Omental fat pad (tissue), 4 donors: ENCODE results near the gene TCF4. TPM values are rescaled to one million over a fixed set of nuclear protein-coding genes. Genes with fewer than 3 reads are reported as not detected.

Experiments used
- ATAC-seq: fragments of 150-250 bp; one replicate; pipeline ENCODE4 v1.9.1; 2016; ENCODE audit warnings: mild to moderate bottlenecking, moderate library complexity; ENCODE audit not compliant: low FRiP score
- DNase-seq: peaks from one replicate; pipeline ENCODE4 v3.0.0-alpha.2; 2019; ENCODE audit warnings: low spot score
- total RNA-seq, 4 donors: library from RNA; depleted of rRNA; stranded (reverse); fragments of >200 nt; gene quantifications; one replicate each; pipeline ENCODE4 v1.1.0, GENCODE V29; 2016
- TF ChIP-seq, protein P1 (sequence below), 3 donors: fragments of 450-650 bp; IDR thresholded peaks; one replicate each; pipeline ENCODE4 v1.5.1; 2016 to 2017; ENCODE audit warnings: antibody characterized with exemption in 3 of 3, mild to moderate bottlenecking in 3 of 3, moderate library complexity in 2 of 3

TCF4 gene
- total RNA-seq, 4 donors from 2014 or later, result 113 to 381 (median 141) TPM

DNA sequence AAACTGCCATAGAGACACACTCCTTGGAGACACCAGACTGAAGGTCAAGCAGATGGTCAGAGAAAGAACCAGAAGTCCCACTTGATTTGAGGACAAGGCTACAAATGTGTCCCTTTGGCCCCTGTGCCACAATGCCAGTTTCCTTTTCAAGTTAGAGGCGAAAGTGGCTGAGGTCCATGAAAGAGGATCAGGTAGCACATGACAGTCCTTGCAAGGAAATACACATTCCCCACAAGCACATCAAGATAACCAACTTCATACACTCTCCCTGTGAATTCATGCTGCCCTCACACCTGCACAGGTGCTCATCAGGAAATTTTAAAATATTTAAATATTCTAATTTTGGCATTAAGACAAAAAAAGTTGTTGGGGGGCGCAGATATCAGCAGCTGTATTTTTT lies 218.6 kb downstream of the TCF4 start:
- DNase-seq, result no peak
- no peak for ATAC-seq
- TF ChIP-seq, protein P1, sequence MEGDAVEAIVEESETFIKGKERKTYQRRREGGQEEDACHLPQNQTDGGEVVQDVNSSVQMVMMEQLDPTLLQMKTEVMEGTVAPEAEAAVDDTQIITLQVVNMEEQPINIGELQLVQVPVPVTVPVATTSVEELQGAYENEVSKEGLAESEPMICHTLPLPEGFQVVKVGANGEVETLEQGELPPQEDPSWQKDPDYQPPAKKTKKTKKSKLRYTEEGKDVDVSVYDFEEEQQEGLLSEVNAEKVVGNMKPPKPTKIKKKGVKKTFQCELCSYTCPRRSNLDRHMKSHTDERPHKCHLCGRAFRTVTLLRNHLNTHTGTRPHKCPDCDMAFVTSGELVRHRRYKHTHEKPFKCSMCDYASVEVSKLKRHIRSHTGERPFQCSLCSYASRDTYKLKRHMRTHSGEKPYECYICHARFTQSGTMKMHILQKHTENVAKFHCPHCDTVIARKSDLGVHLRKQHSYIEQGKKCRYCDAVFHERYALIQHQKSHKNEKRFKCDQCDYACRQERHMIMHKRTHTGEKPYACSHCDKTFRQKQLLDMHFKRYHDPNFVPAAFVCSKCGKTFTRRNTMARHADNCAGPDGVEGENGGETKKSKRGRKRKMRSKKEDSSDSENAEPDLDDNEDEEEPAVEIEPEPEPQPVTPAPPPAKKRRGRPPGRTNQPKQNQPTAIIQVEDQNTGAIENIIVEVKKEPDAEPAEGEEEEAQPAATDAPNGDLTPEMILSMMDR (IDR thresholded peaks at IDR 0.05), result no peak

GRCh38 chr18:55365342-55365741 lies 222.7 kb downstream of the TCF4 start:
- ATAC-seq (no peak), DNase-seq (no peak)
- TF ChIP-seq, protein P1 (IDR thresholded peaks at IDR 0.05), result no peak

DNA sequence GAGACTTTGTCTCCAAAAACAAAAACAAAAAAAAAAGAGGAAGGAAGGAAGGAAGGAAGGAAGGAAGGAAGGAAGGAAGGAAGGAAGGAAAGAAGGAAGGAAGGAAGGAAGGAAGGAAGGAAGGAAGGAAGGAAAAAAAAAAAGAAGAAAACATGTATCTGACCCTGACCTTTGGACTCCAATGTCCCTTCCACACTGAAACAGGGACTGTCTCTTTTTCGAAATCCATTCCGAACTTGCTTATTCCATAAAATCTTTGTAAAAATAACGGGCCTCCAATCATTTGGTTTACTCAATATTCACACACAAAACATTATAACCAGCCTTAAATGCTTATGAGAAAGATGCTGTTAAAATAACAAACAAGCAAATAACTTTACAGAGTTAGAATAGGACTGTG lies 225.7 kb downstream of the TCF4 start:
- no peak for ATAC-seq
- TF ChIP-seq, protein P1 (IDR thresholded peaks at IDR 0.05), result no peak
- no peak for DNase-seq

GRCh38 chr18:55361492-55362250 lies 226.3 kb downstream of the TCF4 start:
- TF ChIP-seq, protein P1 (IDR thresholded peaks at IDR 0.05), result no peak

DNA sequence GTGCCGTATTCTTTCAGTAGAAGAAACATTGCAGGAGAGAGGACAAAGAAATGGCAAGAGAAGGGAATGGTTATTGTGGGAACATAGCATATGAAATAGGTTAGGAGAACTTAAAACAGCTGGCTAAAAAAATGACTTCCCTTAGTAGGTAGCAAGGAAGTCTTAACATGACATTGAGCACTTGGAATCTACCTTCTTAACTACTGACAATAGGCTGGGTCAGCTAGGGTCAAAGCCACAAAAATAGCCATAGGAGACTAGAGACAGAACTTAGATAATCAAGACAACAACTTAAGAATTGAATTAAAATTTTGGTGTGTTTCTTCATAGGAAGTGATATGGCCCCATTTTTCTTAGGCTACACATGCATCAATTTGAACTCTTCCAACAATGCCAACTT lies 227.9 kb downstream of the TCF4 start:
- TF ChIP-seq, protein P1 (IDR thresholded peaks at IDR 0.05), result no peak
- DNase-seq, result no peak

More at GRCh38 chr18:55361492-55362250, 226.3 kb downstream of the TCF4 start:
- no peak for ATAC-seq
- no peak for DNase-seq

GRCh38 chr18:55356815-55357214 lies 231.2 kb downstream of the TCF4 start:
- no peak for ATAC-seq
- TF ChIP-seq, protein P1 (IDR thresholded peaks at IDR 0.05), result no peak

More for the DNA sequence above, 227.9 kb downstream of the TCF4 start:
- no peak for ATAC-seq

GRCh38 chr18:55355223-55355622 lies 232.8 kb downstream of the TCF4 start:
- ATAC-seq (no peak), DNase-seq (no peak)
- TF ChIP-seq, protein P1 (IDR thresholded peaks at IDR 0.05), result no peak

More at GRCh38 chr18:55356815-55357214, 231.2 kb downstream of the TCF4 start:
- no peak for DNase-seq
